ENCODE results near the gene NDC80.

DNA sequence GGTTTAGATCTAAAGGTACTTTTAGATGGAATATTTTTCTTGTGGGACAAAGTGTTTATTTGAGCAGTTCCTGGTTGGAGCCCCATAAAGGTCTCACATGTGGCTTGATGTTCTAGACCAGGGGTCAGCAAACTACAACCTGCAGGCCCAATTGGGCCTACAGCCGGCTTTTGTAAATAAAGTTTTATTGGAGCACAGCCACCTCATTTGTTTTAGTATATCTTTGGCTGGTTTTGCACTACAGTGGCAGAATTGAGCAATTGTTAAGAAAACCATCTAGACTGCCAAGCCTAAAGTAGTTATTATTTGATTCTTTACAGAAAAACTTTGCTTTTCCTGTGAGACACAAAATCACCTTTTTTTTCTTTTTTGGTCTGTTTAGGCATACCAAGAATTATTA is 41.6 kb downstream of the NDC80 start:
- TF ChIP-seq ARNT (IDR thresholded peaks at IDR 0.05) (no peak), FOXK2 (IDR thresholded peaks at IDR 0.05) (no peak), FOXM1 (IDR thresholded peaks at IDR 0.05; ENCODE audit: borderline replicate concordance) (no peak), ZNF384 (IDR thresholded peaks at IDR 0.05) (no peak), TARDBP (IDR thresholded peaks at IDR 0.05) (no peak), SP1 (IDR thresholded peaks at IDR 0.05) (no peak), BHLHE40 (IDR thresholded peaks at IDR 0.05; ENCODE audit: borderline replicate concordance) (no peak), LEF1 (IDR thresholded peaks at IDR 0.05; ENCODE audit: borderline replicate concordance) (no peak), L3MBTL2 (conservative IDR thresholded peaks at IDR 0.05) (no peak), NFRKB (IDR thresholded peaks at IDR 0.05) (no peak), SUZ12 (IDR thresholded peaks at IDR 0.05) (no peak)

Measured in HEK293T (cell line).